Muscle layer of colon (tissue), 2 donors: Measurements from ENCODE around the gene NTRK1.

Experiments
- H3K27ac ChIP-seq: one replicate; pipeline ENCODE4 v1.7.0; 2013; ENCODE audit warnings: low read depth, mild to moderate bottlenecking, low read length, moderate library complexity
- H3K27me3 ChIP-seq, 2 donors: one replicate each; pipeline ENCODE4 v1.7.0; 2013; ENCODE audit warnings: low read length in 2 of 2, mild to moderate bottlenecking in 2 of 2; ENCODE audit not compliant: insufficient read depth in 2 of 2, control insufficient read depth in 1 of 2
- H3K36me3 ChIP-seq: one replicate; pipeline ENCODE4 v1.7.0; 2013; ENCODE audit warnings: mild to moderate bottlenecking, low read length; ENCODE audit not compliant: insufficient read depth
- H3K4me1 ChIP-seq: one replicate; pipeline ENCODE4 v1.7.0; 2013; ENCODE audit warnings: mild to moderate bottlenecking, low read length; ENCODE audit not compliant: insufficient read depth
- H3K4me3 ChIP-seq, 2 donors: one replicate each; pipeline ENCODE4 v1.7.0; 2013; ENCODE audit warnings: low read length in 2 of 2, low read depth in 1 of 2, mild to moderate bottlenecking in 1 of 2, moderate library complexity in 1 of 2
- H3K9ac ChIP-seq: one replicate; pipeline ENCODE4 v1.7.0; 2013; ENCODE audit warnings: low read length
- H3K9me3 ChIP-seq: one replicate; pipeline ENCODE4 v1.7.0; 2013; ENCODE audit warnings: mild to moderate bottlenecking, low read length
- donor health status: abdominal sarcoma.
- donor health status: Adenocarcinoma of cecum.

The NTRK1 gene

DNA sequence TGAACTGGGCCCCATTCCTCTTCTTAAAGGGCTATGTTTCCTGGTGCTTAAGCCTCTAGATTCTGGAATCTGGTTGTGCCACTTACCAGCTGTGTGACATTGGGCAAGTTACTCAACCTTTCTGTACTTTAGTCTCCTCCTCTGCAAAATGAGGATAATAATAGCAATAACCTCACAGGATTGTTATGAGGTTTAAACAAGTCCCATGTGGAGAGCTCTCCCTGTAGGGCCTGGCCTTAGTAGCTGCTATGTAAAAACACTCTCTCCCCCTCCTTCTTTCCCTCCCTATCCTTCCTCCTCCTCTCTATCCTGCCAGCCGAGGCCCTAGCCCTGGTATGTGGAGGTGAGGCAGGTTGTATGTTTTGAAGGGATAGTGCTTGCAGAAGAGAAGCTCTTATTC lies 24.6 kb downstream of the NTRK1 start:
- H3K27ac ChIP-seq = no peak overlapping the region
- H3K27me3 ChIP-seq = peaks cover 0 to 22% of the 10 kb centered on the region in 2 donors
- H3K36me3 ChIP-seq = no peaks in the 10 kb centered on the region
- H3K9ac ChIP-seq = no peak overlapping the region
- no peaks in the 10 kb centered on the region for H3K4me1 ChIP-seq
- no peak overlapping the region for H3K4me3 ChIP-seq
- no peaks in the 10 kb centered on the region for H3K9me3 ChIP-seq

DNA sequence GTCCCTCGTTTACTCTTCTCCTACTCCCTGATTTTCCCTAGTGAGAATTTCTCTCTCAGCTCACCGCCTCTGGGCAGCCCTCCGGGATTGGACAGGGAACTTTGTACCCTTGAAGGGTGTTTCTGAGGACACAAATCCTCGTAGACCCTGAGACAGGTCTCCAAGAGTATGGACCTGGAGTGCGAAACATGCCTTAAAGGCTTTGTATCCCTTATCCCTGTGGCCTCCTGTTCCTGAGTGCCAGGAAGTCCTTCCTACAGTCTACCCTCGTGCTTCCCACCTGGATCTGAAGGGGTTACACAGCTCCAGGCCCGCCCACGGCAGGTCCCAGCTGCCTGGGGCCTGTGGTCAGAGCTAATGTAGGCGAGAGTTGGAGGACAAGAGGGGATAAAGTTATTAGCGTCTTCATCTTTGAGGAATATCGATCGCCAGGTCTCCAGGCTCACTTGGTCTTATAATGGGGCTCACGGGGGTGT lies 25.3 kb downstream of the NTRK1 start:
- Histone ChIP-seq H3K9ac (no peak overlapping the region), H3K4me1 (no peaks in the 10 kb centered on the region), H3K27me3 (peaks cover 0 to 22% of the 10 kb centered on the region in 2 donors), H3K9me3 (no peaks in the 10 kb centered on the region), H3K4me3 (no peak overlapping the region), H3K27ac (no peak overlapping the region), H3K36me3 (no peaks in the 10 kb centered on the region)

DNA sequence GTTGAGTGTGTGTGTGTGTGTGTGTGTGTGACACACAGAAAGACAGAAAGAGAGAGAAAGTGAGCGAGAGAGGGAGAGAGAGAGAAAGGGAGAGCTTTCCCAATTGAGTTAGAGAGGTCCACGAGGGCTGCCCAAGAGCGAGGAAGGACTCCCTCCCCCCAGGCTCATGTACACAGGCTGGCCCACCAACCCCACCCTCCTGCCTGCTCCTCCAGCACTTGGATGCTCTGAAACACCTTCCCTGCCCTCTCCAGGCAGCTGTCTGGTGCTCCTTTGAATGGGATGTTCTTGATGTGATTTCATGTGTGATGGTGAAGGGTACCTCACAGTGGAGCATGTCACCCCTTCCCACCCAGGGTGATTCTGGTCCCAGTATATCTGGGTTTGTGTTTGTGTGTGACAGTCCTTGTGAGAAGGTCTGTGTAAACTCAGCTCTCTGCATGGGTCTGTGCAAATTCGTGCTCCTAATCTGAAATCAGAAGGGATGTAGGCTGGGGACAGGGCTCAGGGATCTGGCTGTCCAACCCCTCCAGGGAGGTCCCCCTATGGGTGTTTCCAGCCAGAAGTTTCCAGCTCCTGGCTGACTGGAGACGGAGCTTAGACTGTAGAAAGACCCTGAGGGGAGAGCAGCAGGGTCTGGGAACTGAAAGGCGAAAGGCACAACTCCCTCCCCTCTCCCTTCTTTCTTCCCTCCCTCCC lies 26.1 kb downstream of the NTRK1 start:
- peaks cover 0 to 22% of the 10 kb centered on the region in 2 donors for H3K27me3 ChIP-seq

DNA sequence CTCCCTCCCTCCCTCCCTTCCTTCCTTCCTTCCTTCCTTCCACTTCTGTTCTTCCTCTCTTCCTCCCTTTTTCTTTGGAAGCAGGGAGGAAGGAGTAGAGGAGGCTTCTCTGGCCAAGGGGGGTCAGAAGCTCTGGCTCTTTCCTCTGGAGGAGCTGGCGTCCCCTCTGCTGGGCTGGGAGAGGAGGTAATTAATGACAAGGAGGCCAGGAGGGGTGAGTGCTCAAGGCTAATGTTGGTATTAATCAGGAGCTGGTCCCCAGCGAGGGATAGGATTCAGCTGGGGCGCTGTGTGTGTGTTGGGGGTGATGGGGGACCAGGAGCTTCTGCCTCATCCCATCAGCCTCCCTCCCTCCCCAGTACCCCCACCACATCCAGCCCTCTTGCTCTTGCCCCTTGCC lies 26.7 kb downstream of the NTRK1 start:
- H3K4me1 ChIP-seq = no peaks in the 10 kb centered on the region
- no peak overlapping the region for H3K9ac ChIP-seq
- peaks cover 0 to 22% of the 10 kb centered on the region in 2 donors for H3K27me3 ChIP-seq
- H3K4me3 ChIP-seq = no peak overlapping the region
- H3K9me3 ChIP-seq = no peaks in the 10 kb centered on the region
- no peaks in the 10 kb centered on the region for H3K36me3 ChIP-seq
- no peak overlapping the region for H3K27ac ChIP-seq

More for the DNA sequence above, 26.1 kb downstream of the NTRK1 start:
- Histone ChIP-seq H3K27ac (no peak overlapping the region), H3K36me3 (no peaks in the 10 kb centered on the region), H3K9ac (no peak overlapping the region), H3K4me1 (no peaks in the 10 kb centered on the region), H3K4me3 (no peak overlapping the region), H3K9me3 (no peaks in the 10 kb centered on the region)

DNA sequence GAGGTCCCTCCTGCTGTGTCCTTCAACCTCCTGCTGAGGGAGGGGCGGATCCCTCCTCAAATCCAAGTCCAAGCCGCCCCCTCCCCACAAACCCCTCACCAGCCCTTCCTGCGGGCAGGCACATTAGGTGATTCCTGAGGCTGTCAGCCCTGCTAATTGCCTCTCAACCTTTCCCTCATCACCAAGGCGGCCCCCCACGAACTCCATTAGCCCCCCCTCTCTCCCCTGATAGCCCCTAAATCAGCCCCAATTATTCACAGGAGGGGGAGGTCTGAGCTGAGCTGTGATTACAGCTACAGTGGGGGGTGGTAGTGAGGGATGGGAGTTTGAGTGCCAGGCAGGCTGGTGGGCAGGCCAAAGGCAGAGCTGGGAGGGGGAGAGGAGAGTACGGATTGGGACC lies 27.1 kb downstream of the NTRK1 start:
- H3K4me3 ChIP-seq = no peak overlapping the region
- no peaks in the 10 kb centered on the region for H3K36me3 ChIP-seq
- H3K27ac ChIP-seq = no peak overlapping the region
- no peak overlapping the region for H3K9ac ChIP-seq
- peaks cover 0 to 21% of the 10 kb centered on the region in 2 donors for H3K27me3 ChIP-seq
- H3K4me1 ChIP-seq = no peaks in the 10 kb centered on the region
- H3K9me3 ChIP-seq = no peaks in the 10 kb centered on the region

DNA sequence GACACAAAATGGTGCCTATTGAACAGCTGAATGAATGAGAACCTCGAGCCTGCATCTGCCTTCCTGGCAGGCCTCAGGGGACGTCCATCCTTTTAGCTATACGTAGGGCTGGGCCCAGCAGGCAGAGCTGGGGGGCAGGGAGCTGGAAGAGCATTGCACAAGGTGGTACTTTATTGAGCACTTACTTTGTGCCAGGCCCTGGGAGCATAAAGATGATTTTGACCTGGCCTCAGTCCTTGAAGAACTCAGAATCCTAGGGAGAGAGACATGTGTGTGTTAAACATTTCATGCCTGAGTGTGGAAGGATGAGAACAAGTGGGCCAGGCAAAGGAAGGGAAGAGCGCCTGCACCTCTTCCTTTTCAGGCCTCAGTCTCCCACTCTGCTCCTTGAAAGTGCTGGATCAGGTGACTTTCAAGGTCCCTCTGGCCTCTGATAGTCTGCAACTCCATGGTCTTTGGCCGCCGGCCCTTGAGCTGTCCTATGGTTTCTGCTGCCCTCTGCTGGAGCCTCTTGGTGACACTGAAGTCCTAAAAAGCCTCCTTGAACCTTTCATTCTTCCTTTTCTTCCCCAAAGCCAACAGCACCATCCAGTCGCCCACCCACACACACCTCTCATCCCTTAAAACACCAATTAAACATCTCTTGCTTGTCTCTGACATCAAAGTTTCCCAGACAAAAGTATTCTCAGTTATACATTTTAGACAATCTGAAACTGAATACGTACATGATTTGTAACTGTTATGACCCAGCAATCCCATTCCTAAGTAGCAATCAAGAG lies 29.3 kb downstream of the NTRK1 start:
- Histone ChIP-seq H3K9ac (no peak overlapping the region), H3K4me1 (no peaks in the 10 kb centered on the region), H3K4me3 (no peak overlapping the region), H3K27me3 (peaks cover 5 to 30% of the 10 kb centered on the region in 2 donors), H3K9me3 (no peaks in the 10 kb centered on the region), H3K36me3 (no peaks in the 10 kb centered on the region), H3K27ac (no peak overlapping the region)

DNA sequence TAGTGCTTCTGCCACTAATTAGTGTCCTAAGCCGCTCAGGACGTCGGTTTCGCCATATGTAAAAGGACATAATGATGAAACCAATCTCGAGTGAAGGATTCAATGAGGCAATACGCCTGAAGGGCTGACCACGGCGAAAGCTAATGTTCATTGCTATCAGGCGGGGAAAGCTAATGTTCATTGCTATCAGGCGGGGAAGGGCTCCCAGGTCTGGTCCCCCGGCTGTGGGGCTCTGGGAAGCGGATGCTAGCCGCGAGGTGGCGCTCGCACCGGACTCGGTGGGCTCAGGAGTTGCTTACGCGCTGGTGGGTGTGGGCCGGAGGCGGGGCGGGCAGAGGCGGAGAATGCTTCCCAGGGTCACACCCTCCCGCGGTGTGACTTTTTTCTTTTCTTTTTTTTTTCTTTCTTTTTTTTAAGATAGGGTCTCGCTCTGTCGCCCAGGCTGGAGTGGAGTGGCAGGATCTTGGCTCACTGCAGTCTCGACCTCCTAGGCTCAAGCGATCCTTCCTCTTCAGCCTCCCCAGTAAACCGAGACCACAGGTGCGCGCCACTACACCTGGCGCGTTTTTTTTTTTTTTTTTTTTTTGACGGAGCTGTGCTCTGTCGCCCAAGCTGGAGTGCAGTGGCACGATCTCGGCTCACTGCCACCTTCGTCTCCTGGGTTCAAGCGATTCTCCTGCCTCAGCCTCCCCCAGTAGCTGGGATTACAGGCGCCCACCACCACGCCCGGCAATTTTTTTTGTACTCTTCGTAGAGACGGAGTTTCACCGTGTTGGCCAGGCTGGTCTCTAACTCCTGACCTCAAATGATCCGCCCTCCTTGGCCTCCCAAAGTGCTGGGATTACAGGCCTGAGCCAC lies 31.8 kb downstream of the NTRK1 start:
- Histone ChIP-seq H3K36me3 (no peaks in the 10 kb centered on the region), H3K27me3 (peaks cover 5 to 34% of the 10 kb centered on the region in 2 donors), H3K27ac (no peak overlapping the region), H3K9me3 (no peaks in the 10 kb centered on the region), H3K4me3 (peak overlapping the region in 1 of 2 donors; percentile 14), H3K9ac (no peak overlapping the region), H3K4me1 (peaks cover 6% of the 10 kb centered on the region)

DNA sequence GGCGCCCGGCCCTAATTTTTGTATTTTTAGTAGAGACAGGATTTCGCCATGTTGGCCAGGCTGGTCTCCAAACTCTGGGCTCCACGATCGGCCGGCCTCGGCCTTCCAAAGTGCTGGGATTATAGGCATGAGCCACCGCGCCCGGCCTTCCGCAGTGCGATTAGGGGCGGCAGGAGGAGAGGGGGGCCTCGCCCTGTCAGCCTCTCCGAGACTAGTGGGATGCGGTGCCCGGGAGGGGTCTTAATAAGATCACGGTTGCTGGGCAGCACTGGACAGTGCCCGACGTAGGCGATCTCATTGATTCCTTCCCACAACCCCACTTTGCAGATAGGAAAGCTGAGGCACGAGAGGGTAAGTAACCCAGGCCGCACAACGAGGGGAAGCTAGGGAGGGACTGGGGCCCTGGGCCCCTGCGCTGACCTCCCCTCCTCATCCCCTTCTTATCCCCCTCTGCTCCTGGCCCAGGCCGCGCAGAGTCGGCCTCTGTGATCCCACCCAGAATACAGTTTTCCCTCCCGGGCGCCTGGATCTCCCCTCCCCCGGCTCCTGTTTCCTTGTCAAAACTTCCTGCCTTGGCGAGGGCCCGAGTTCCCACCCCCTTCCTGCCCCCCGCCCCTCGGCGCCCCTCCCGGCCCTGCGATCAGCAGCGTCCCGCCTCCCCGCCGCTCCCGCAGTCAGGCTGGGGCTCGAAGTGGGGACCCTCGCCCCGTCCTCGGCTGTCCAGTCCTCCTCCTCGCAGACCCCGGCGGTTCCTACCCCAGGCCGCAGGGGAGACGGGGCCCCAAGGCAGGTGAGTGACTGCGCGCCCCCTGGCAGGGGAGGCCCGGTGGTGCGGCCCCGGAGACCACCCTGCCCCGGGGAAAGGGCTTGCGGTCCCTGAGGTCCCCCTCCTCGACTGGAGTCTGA lies 32.6 kb downstream of the NTRK1 start, which contains the start of gene PEAR1:
Gene PEAR1 (plus strand): TSS at position 671 of the 906 bp plus-strand sequence. CDS start 10,209 bp downstream, outside the sequence.
- peaks cover 6% of the 10 kb centered on the region for H3K4me1 ChIP-seq
- no peaks in the 10 kb centered on the region for H3K9me3 ChIP-seq
- no peak within 1 kb of the TSS for H3K9ac ChIP-seq
- no peaks in the 10 kb centered on the region for H3K36me3 ChIP-seq
- H3K27me3 ChIP-seq = peaks cover 5 to 25% of the 10 kb centered on the region in 2 donors
- H3K4me3 ChIP-seq = peak within 1 kb of the TSS; percentile 26 to 35
- peak within 1 kb of the TSS; percentile 72 for H3K27ac ChIP-seq

DNA sequence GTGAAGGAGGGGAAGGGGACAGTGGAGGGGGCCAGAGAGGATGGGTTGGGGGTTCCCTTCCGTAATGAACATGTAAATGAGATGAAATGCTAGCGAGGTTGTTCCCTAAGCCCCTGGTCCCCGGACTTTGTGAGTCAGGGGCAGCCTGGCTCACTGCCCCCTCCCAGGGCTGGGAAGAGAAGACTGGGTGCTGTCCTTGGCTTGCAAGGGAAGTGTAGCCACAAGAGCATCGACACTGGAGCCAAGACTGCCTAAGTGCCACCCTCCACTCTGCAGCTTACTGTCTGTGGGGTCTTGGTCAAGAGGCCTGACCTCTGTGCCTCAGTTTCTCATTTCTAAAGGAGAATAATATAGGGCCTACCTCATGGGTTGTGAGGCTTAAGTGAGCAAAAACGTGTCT lies 33.3 kb downstream of the NTRK1 start:
- Histone ChIP-seq H3K9me3 (no peaks in the 10 kb centered on the region), H3K36me3 (no peaks in the 10 kb centered on the region), H3K9ac (no peak overlapping the region), H3K4me3 (peak overlapping the region; percentile 26 to 35), H3K4me1 (peaks cover 6% of the 10 kb centered on the region), H3K27ac (peak overlapping the region; percentile 72), H3K27me3 (peaks cover 5 to 25% of the 10 kb centered on the region in 2 donors)

DNA sequence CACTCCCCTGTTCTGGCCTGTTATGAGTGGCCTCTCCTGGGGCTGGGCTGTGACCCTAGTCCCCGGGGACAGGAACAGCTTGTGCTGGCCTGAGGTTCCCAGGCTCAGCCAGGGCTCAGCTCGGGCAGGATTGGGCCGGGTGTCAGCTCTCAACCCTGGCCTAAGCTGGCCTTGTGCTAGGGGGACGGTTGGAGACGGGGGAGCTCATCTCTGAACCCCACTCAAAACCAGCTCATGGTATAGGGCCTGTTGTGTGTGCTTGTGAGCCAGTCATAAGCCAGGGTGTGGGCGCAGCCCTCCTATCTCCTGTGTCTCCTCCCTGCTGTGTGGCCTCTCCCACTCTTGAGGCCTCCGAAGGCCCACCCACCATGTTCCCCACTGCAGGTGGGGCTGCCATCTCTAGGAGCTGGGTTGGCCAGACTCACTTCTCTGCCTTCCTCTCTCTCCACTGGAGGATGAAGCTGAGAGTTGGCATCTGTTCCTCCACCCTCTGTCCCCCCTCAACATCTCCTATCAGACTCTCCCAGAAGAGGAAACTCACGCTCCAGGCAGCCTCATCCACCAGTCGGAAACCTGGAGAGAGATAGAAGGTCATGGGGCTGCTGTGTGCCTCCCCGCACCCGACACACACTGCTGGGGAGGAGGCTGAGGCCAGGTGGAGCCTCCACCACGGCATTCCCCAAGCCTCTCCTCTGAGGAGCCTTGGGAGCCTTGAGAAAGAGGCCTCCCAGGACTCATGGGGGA lies 34.2 kb downstream of the NTRK1 start:
- Histone ChIP-seq H3K9ac (no peak overlapping the region), H3K27me3 (peaks cover 5 to 25% of the 10 kb centered on the region in 2 donors), H3K9me3 (no peaks in the 10 kb centered on the region), H3K27ac (no peak overlapping the region), H3K4me3 (peak overlapping the region in 1 of 2 donors; percentile 35), H3K4me1 (peaks cover 6% of the 10 kb centered on the region), H3K36me3 (no peaks in the 10 kb centered on the region)
